Measurements from ENCODE around the gene RAB2B. TPM values are rescaled to one million over a fixed set of nuclear protein-coding genes. Genes with fewer than 3 reads are reported as not detected.
"Not testable (repeated sequence)": the region's sequence is repeated elsewhere in the genome, so short reads cannot be mapped to it uniquely, and the experiment has no call there.

The RAB2B gene
- polyA plus RNA-seq, 4 donors, result 37.7 to 49.1 (median 42.2) TPM

- no peak for DNase-seq (ENCODE audit: low read depth in 4 of 4, low spot score in 2 of 4)
These were observed 18.4 kb upstream of the RAB2B start for GRCh38 chr14:21494902-21495762.

GRCh38 chr14:21486640-21487087 lies 9.9 kb upstream of the RAB2B start:
- DNase-seq (ENCODE audit: low read depth in 4 of 4, low spot score in 2 of 4), result no peak

- peak in 1 of 4 donors; percentile 69 for DNase-seq (ENCODE audit: low read depth in 4 of 4, low spot score in 2 of 4)
These were observed 235 bp downstream of the RAB2B start for GRCh38 chr14:21476523-21476924.

- peak in 1 of 4 donors; percentile 26 for DNase-seq (ENCODE audit: low read depth in 4 of 4, low spot score in 2 of 4)
These were observed 814 bp downstream of the RAB2B start for GRCh38 chr14:21475767-21476522.

GRCh38 chr14:21467616-21468015 lies 9.1 kb downstream of the RAB2B start:
- no peak for DNase-seq (ENCODE audit: low read depth in 4 of 4, low spot score in 2 of 4)

GRCh38 chr14:21455912-21456667 lies 20.7 kb downstream of the RAB2B start, which contains the start of gene CHD8:
Gene CHD8, minus strand, starts transcription at chr14:21456123. Its CDS starts 24,480 bp downstream, at chr14:21431643.
- peak; percentile 97 to 99 (median 98) for DNase-seq (ENCODE audit: low read depth in 4 of 4, low spot score in 2 of 4)

- DNase-seq (ENCODE audit: low read depth in 4 of 4, low spot score in 2 of 4), result peak in 1 of 4 donors; percentile 39
These were observed 21.2 kb downstream of the RAB2B start for GRCh38 chr14:21455592-21455911.

GRCh38 chr14:21454843-21455544 lies 21.8 kb downstream of the RAB2B start:
- DNase-seq (ENCODE audit: low read depth in 4 of 4, low spot score in 2 of 4), result no peak

GRCh38 chr14:21449899-21450216 lies 26.9 kb downstream of the RAB2B start:
- DNase-seq (ENCODE audit: low read depth in 4 of 4, low spot score in 2 of 4), result no peak

GRCh38 chr14:21442657-21443056 lies 34.1 kb downstream of the RAB2B start:
- DNase-seq (ENCODE audit: low read depth in 4 of 4, low spot score in 2 of 4), result not testable (repeated sequence)

- DNase-seq (ENCODE audit: low read depth in 4 of 4, low spot score in 2 of 4), result no peak
These were observed 35.9 kb downstream of the RAB2B start for GRCh38 chr14:21440859-21441258.

GRCh38 chr14:21437063-21437901 lies 39.5 kb downstream of the RAB2B start:
- DNase-seq (ENCODE audit: low read depth in 4 of 4, low spot score in 2 of 4), result peak; percentile 98 to 100 (median 100)

- peak in 1 of 4 donors; percentile 6 for DNase-seq (ENCODE audit: low read depth in 4 of 4, low spot score in 2 of 4)
These were observed 40.1 kb downstream of the RAB2B start for GRCh38 chr14:21436567-21437062.

- no peak for DNase-seq (ENCODE audit: low read depth in 4 of 4, low spot score in 2 of 4)
These were observed 45.6 kb downstream of the RAB2B start for GRCh38 chr14:21431126-21431525.

GRCh38 chr14:21428930-21429329 lies 47.8 kb downstream of the RAB2B start:
- no peak for DNase-seq (ENCODE audit: low read depth in 4 of 4, low spot score in 2 of 4)

- no peak for DNase-seq (ENCODE audit: low read depth in 4 of 4, low spot score in 2 of 4)
These were observed 50.1 kb downstream of the RAB2B start for GRCh38 chr14:21426692-21427091.

GRCh38 chr14:21419528-21419927 lies 57.2 kb downstream of the RAB2B start:
- no peak for DNase-seq (ENCODE audit: low read depth in 4 of 4, low spot score in 2 of 4)

GRCh38 chr14:21415329-21415728 lies 61.4 kb downstream of the RAB2B start:
- no peak for DNase-seq (ENCODE audit: low read depth in 4 of 4, low spot score in 2 of 4)

GRCh38 chr14:21414137-21414631 lies 62.6 kb downstream of the RAB2B start:
- DNase-seq (ENCODE audit: low read depth in 4 of 4, low spot score in 2 of 4), result no peak
